Keratinocyte (primary cell): ENCODE data around the gene LHFPL4.

ENCODE experiments used
- EZH2 ChIP-seq: IDR thresholded peaks from one replicate; pipeline ENCODE4 v1.6.1; 2012; ENCODE audit warnings: inconsistent platforms, mild to moderate bottlenecking, low read length, moderate library complexity
- TF ChIP-seq, protein P1 (sequence below), 3 experiments: IDR thresholded peaks in 1 of 3; conservative IDR thresholded peaks in 1 of 3; optimal IDR thresholded peaks in 1 of 3; 2 replicates in 2 of 3; 3 replicates in 1 of 3; pipeline versions ENCODE3 to v1.5.1; 2011; ENCODE audit warnings: low read length in 3 of 3, mild to moderate bottlenecking in 3 of 3, moderate library complexity in 2 of 3, control low read depth in 1 of 3, inconsistent platforms in 1 of 3; ENCODE audit not compliant: insufficient read depth in 2 of 3; ENCODE audit errors: extremely low read depth in 1 of 3

DNA sequence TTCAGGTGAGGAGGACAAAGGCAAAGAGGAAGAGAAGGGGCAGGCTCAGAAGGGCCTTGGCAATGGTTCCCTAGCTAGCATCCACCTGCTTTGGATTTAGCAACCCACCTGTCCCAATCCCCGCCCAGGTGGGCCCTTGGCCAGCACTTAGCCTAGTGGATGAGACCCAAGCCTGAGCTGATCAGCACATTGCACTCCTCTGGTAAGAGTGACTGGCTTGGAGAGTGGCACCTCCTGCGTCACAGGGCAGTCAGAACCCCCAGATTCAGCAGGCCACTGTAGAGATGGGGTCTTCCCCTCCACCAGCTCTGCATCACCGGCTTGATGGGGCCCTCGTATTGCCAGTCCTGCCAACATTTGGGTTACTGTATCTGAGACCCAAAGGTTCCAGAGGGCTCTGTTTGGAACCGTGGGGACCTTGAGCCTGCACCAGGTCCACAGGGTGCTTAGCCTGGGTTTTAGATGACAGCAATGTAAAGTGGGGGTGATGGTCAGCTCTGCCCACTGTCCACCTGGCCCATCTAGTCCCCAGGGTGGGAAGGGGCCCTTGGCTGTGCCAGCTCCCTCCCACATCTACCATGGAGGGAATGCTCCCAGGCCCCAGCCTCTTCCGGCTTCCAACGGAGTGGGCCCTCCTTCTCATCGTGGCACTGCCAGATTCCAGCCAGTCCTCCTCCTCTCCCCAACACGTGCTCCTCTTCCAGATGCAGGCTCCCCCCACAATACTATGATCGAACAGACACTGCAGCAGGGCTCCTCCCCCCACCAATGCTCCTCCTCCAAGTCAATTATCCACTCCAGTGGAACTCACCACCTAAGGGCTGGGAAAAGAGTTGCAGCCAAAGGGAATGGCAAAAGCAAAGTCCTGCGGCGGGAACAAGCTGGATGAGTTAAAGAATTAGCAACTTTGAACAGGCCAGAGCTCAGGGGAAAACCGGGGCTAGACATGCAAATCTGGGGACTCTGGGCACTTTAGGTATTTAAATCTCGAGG, 45.7 kb downstream of the LHFPL4 start:
- TF ChIP-seq, protein P1, sequence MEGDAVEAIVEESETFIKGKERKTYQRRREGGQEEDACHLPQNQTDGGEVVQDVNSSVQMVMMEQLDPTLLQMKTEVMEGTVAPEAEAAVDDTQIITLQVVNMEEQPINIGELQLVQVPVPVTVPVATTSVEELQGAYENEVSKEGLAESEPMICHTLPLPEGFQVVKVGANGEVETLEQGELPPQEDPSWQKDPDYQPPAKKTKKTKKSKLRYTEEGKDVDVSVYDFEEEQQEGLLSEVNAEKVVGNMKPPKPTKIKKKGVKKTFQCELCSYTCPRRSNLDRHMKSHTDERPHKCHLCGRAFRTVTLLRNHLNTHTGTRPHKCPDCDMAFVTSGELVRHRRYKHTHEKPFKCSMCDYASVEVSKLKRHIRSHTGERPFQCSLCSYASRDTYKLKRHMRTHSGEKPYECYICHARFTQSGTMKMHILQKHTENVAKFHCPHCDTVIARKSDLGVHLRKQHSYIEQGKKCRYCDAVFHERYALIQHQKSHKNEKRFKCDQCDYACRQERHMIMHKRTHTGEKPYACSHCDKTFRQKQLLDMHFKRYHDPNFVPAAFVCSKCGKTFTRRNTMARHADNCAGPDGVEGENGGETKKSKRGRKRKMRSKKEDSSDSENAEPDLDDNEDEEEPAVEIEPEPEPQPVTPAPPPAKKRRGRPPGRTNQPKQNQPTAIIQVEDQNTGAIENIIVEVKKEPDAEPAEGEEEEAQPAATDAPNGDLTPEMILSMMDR (optimal IDR thresholded peaks at IDR 0.05 in 1 of 3, IDR thresholded peaks at IDR 0.05 in 1 of 3, conservative IDR thresholded peaks at IDR 0.05 in 1 of 3; ENCODE audit: extremely low read depth in 1 of 3, insufficient read depth in 2 of 3, low read length in 3 of 3): no peak
- no peak for TF ChIP-seq EZH2
